GM10266 (cell line): ENCODE results near the gene TUBGCP5.

ENCODE experiments used
- DNase-seq: peaks from one replicate; pipeline ENCODE4 v3.0.0; 2012; ENCODE audit errors: extremely low spot score
- TF ChIP-seq, protein P1 (sequence below): IDR thresholded peaks from 2 replicates; pipeline ENCODE4 v1.5.1; 2012; ENCODE audit warnings: mild to moderate bottlenecking, low read depth; ENCODE audit not compliant: control insufficient read depth, insufficient read depth; ENCODE audit errors: missing control alignments

Gene TUBGCP5

GRCh38 chr15:22969489-22969888, 69.9 kb downstream of the TUBGCP5 start:
- TF ChIP-seq, protein P1, sequence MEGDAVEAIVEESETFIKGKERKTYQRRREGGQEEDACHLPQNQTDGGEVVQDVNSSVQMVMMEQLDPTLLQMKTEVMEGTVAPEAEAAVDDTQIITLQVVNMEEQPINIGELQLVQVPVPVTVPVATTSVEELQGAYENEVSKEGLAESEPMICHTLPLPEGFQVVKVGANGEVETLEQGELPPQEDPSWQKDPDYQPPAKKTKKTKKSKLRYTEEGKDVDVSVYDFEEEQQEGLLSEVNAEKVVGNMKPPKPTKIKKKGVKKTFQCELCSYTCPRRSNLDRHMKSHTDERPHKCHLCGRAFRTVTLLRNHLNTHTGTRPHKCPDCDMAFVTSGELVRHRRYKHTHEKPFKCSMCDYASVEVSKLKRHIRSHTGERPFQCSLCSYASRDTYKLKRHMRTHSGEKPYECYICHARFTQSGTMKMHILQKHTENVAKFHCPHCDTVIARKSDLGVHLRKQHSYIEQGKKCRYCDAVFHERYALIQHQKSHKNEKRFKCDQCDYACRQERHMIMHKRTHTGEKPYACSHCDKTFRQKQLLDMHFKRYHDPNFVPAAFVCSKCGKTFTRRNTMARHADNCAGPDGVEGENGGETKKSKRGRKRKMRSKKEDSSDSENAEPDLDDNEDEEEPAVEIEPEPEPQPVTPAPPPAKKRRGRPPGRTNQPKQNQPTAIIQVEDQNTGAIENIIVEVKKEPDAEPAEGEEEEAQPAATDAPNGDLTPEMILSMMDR: no peak

GRCh38 chr15:22968366-22968765, 71.0 kb downstream of the TUBGCP5 start:
- no peak for DNase-seq
- TF ChIP-seq, protein P1: no peak

More at GRCh38 chr15:22969489-22969888, 69.9 kb downstream of the TUBGCP5 start:
- no peak for DNase-seq

DNA sequence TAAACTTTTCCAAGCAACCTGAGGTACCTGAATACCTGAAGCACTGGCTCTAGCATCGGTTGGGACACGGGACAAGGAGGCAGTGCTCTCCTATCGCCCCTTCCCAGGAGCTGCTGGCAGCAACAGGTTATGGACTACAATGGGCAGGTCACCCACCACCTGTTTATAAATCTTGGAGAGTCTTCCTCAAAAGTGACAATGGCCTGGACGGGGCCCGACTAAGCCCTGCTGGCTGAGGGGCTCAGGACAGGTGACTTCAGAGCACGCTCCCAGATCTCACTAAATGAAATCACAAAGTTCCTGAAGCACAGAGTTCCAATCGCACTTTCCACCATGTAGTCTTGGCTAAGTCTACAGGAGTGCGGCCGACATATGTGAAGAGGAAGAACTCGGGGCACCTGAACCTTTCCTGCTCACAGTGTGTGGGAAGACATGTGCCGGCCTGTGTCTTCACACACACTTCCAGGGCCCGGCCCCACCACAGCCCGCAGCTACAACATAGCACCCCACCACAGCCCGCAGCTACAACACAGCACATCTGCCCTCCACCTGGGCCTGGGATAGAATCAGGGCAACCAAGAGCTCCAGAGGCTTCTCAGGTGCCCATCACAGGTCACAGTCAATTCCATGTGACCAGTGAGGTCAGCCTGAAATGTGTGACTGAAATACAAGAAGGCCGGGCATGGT, 72.1 kb downstream of the TUBGCP5 start:
- TF ChIP-seq, protein P1: no peak
- no peak for DNase-seq

DNA sequence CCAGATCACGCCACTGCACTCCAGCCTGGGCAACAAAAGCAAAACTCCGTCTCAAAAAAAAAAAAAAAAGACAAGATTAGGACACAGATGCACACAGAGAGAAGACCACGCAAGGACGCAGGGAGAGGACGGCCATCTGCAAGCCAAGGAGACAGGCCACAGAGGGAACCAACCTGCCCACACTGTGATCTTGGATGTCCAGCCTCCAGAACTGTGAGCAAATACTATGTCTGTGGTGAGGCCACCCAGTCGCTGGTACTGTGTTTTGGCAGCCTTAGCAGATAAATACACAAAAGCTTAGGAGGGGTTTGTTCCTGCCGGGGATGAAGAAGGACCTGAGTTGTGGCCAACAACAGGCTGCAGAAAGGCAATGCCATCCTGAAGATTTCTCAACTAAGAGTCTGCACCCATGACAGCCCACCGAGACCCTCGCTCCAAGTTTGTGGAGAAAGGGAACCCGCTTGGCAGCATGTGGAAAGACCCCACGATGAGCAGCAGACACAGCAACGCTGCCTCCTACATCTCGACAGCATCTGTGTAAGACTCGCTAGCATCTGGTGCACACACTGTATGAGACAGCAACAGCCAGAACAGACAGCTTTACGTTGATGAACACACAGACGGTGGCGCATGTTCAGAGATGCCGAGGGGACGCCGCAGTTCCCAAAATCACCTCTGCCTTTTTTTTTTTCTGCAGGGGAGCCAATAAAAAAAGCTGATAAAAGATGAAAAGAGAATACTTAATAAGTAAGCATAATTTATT, 72.9 kb downstream of the TUBGCP5 start:
- no peak for DNase-seq
- TF ChIP-seq, protein P1: no peak

DNA sequence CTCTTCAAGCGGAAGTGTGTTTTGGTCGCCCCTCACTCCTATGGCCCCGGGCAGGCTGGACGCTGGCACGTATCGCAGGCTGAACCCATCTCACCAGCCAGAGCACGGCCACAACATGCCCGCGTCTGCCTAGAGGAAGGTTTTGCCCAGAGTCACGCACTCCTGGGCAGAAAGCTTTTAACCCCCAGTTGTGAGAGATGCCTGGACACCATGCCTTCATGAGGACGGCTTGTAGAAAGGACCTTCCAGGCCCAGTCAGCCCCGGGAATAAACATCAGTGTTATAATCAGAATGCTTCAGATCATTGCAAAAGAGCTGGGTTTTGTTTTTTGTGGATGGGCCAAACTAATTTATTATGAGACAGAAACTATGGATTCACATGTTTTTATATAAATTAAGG, 75.7 kb downstream of the TUBGCP5 start:
- TF ChIP-seq, protein P1: no peak
- no peak for DNase-seq

- no peak for DNase-seq
- TF ChIP-seq, protein P1: no peak
These were observed 76.8 kb downstream of the TUBGCP5 start for GRCh38 chr15:22962611-22963010.

- DNase-seq: no peak
These were observed 77.6 kb downstream of the TUBGCP5 start for GRCh38 chr15:22961762-22962161.

More at GRCh38 chr15:22961762-22962161, 77.6 kb downstream of the TUBGCP5 start:
- TF ChIP-seq, protein P1: no peak
